Vagina (tissue), 2 donors: Measurements from ENCODE around the gene FERMT2.

Experiments
- CTCF ChIP-seq, 3 experiments: fragments of 450-650 bp in 2 of 3; fragments of 200-600 bp in 1 of 3; sonication (generic) in 1 of 3; IDR thresholded peaks; one replicate each; pipeline ENCODE4 v1.5.1; 2017 to 2019; ENCODE audit warnings: antibody characterized with exemption in 3 of 3, mild to moderate bottlenecking in 2 of 3, moderate library complexity in 2 of 3
- POLR2A ChIP-seq, 2 donors: fragments of 450-650 bp; IDR thresholded peaks; one replicate each; pipeline ENCODE4 v1.6.1; 2017; ENCODE audit warnings: antibody characterized with exemption in 2 of 2, mild to moderate bottlenecking in 2 of 2, moderate library complexity in 2 of 2

DNA sequence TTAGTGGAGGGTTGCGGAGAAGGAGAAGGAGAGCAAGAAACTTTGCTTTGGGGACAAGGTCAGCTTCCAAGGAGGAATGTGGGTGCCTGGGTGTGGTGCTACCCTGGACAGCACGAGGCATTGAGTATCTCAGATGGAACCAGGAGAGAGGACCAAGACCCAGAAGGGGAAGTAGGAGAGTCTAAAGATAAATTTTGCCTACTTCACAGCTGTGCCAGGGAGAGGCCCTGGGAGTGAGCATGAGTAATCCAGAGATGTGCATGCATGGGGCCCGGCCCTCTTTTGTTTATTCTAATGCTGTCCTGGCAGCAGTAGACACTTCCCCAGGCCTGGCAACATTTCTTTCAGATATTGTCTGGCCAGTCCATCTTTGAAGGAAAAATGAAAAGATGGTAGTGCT, 110.0 kb downstream of the FERMT2 start:
- no peak for TF ChIP-seq CTCF (IDR thresholded peaks at IDR 0.05)
- TF ChIP-seq POLR2A (IDR thresholded peaks at IDR 0.05): no peak
